Mucosa of descending colon (tissue), 3 donors: Measurements from ENCODE around the gene SHANK3. TPM values are rescaled to one million over a fixed set of nuclear protein-coding genes. Genes with fewer than 3 reads are reported as not detected.

Experiments used
- ATAC-seq: fragments of 200-7000 bp; cut with Tn5 transposase; one replicate; pipeline ENCODE4 v1.9.1; 2020; ENCODE audit warnings: mild to moderate bottlenecking, moderate library complexity
- DNase-seq, 3 donors: peaks; one replicate each; pipeline ENCODE4 v3.0.0-alpha.2; 2020
- H3K36me3 ChIP-seq: fragments of 200-600 bp; one replicate; pipeline ENCODE4 v1.8.0; 2021; ENCODE audit warnings: low read depth, mild to moderate bottlenecking
- H3K4me1 ChIP-seq: fragments of 200-600 bp; one replicate; pipeline ENCODE4 v1.8.0; 2021; ENCODE audit warnings: low read depth, mild to moderate bottlenecking
- H3K4me3 ChIP-seq: fragments of 200-600 bp; one replicate; pipeline ENCODE4 v1.8.0; 2021; ENCODE audit warnings: mild to moderate bottlenecking
- H3K9me3 ChIP-seq: fragments of 200-600 bp; one replicate; pipeline ENCODE4 v1.8.0; 2021; ENCODE audit warnings: mild to moderate bottlenecking
- intact Hi-C, 2 donors: fragments of 100-400 bp; cut with DNase I in 1 of 2; cut with micrococcal nuclease in 1 of 2; formaldehyde crosslinking; loops; one replicate each; pipeline versions ENCODE4 v1.11.0 to v1.11.1; 2022; cut with DNase I, micrococcal nuclease
- total RNA-seq, 3 donors: library from RNA; stranded (reverse); fragmentation: NEBNext Ultra II Directional in 2 of 3; extraction: Animal tissue kit (Norgen Biotek cat#: 25700) in 2 of 3; gene quantifications; one replicate each; pipeline versions ENCODE4 v1.2.1 to v1.2.4, GENCODE V29; 2021 to 2023
- TF ChIP-seq, protein P1 (sequence below): fragments of 200-600 bp; IDR thresholded peaks from one replicate; pipeline ENCODE4 v1.8.0; 2022; ENCODE audit warnings: antibody characterized with exemption, mild to moderate bottlenecking
- donor health status: DM: no; HTN: no; CAD: no; lungs with moderate emphysema.
- donor health status: DM: no; HTN: no; CAD: no.
- donor health status: DM: no; HTN: yes; CAD: no.

The SHANK3 gene
- total RNA-seq, 3 donors from 2014 or later = 3.9 to 14.2 (median 7.1) TPM

- H3K36me3 ChIP-seq = no peaks in the 10 kb centered on the region
- no peak for DNase-seq
- no peak for ATAC-seq
- intact Hi-C loops = no loop called here
- H3K4me3 ChIP-seq = no peak overlapping the region
- H3K4me1 ChIP-seq = no peaks in the 10 kb centered on the region
- TF ChIP-seq, protein P1, sequence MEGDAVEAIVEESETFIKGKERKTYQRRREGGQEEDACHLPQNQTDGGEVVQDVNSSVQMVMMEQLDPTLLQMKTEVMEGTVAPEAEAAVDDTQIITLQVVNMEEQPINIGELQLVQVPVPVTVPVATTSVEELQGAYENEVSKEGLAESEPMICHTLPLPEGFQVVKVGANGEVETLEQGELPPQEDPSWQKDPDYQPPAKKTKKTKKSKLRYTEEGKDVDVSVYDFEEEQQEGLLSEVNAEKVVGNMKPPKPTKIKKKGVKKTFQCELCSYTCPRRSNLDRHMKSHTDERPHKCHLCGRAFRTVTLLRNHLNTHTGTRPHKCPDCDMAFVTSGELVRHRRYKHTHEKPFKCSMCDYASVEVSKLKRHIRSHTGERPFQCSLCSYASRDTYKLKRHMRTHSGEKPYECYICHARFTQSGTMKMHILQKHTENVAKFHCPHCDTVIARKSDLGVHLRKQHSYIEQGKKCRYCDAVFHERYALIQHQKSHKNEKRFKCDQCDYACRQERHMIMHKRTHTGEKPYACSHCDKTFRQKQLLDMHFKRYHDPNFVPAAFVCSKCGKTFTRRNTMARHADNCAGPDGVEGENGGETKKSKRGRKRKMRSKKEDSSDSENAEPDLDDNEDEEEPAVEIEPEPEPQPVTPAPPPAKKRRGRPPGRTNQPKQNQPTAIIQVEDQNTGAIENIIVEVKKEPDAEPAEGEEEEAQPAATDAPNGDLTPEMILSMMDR = no peak
- no peaks in the 10 kb centered on the region for H3K9me3 ChIP-seq
Observed at GRCh38 chr22:50687829-50688228, 15.2 kb downstream of the SHANK3 start.

DNA sequence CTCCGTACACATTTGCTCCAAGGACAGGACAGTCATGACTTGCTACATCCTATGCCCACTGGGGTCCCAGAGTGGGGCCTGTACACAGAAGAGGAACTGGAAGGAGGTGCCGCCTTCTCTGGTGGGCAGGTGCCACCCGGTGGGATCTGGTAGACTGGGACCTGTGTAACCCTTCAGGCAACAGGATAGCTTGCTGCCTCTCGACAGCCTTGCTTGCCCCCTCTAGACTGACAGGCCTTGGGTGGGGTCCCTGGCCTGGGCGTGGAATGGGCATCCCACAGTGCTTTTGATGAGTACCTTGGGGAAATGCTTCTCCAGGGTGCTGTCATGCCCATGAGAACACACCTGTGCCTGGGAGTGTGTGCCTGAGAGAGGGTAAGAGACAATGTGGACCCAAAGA, 15.8 kb downstream of the SHANK3 start:
- H3K9me3 ChIP-seq = no peaks in the 10 kb centered on the region
- ATAC-seq (no peak), DNase-seq (no peak)
- no peak overlapping the region for H3K4me3 ChIP-seq
- no peaks in the 10 kb centered on the region for H3K4me1 ChIP-seq
- intact Hi-C loops = no loop called here
- H3K36me3 ChIP-seq = no peaks in the 10 kb centered on the region
- TF ChIP-seq, protein P1 = no peak

- TF ChIP-seq, protein P1 = no peak
- Histone ChIP-seq H3K4me3 (no peak overlapping the region), H3K9me3 (no peaks in the 10 kb centered on the region), H3K36me3 (no peaks in the 10 kb centered on the region), H3K4me1 (no peaks in the 10 kb centered on the region)
- intact Hi-C loops = no loop called here
- DNase-seq = peak in 1 of 3 donors; percentile 67
- ATAC-seq = no peak
Observed at GRCh38 chr22:50691521-50691920, 18.9 kb downstream of the SHANK3 start.

GRCh38 chr22:50693462-50693861, 20.8 kb downstream of the SHANK3 start:
- Histone ChIP-seq H3K4me3 (no peak overlapping the region), H3K4me1 (peaks cover 4% of the 10 kb centered on the region), H3K9me3 (no peaks in the 10 kb centered on the region), H3K36me3 (no peaks in the 10 kb centered on the region)
- no peak for ATAC-seq
- no peak for DNase-seq
- TF ChIP-seq, protein P1 = no peak
- intact Hi-C loops = no loop called here

DNA sequence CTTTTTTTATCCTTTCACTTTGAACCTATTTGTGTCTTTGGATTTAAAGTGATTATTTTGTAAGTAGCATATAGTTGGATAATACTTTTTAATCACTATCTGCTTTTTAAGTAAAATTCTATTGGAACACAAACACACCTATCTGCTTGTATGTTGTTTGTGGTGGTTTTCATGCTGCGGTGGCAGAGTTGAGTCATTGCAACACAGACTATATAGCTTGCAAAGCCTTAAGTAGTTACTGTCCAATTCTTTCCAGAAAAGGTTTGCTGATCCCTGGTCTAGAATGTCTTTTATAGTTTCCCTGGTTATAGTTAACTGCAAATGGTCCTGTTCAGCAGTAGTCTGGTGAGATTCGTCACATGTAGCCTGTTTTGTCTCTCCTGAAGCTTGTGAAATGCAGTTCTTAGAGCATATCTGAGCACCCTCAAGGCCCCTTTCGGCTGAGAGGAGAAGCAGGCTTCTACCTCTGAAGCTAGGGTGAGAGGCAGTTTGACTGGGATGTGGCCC, 21.5 kb downstream of the SHANK3 start:
- no peak for ATAC-seq
- TF ChIP-seq, protein P1 = no peak
- DNase-seq = no peak

More for the DNA sequence above, 21.5 kb downstream of the SHANK3 start:
- Histone ChIP-seq H3K4me1 (peaks cover 4% of the 10 kb centered on the region), H3K36me3 (no peaks in the 10 kb centered on the region), H3K4me3 (no peak overlapping the region), H3K9me3 (no peaks in the 10 kb centered on the region)
- intact Hi-C loops = no loop called here
